T-helper 9 cell (primary cell): ENCODE data around the gene KLC1.
"Not testable (repeated sequence)": the region's sequence is repeated elsewhere in the genome, so short reads cannot be mapped to it uniquely, and the experiment has no call there.

ENCODE experiments used
- DNase-seq: peaks from one replicate; pipeline ENCODE4 v3.0.0-alpha.2; 2020

Gene KLC1

GRCh38 chr14:103662591-103662990 lies 33.6 kb downstream of the KLC1 start:
- no peak for DNase-seq

- DNase-seq, result no peak
Measured at GRCh38 chr14:103663506-103663905, 34.5 kb downstream of the KLC1 start.

- no peak for DNase-seq
Measured at GRCh38 chr14:103667671-103668070, 38.7 kb downstream of the KLC1 start.

- DNase-seq, result no peak
Measured at GRCh38 chr14:103668117-103668516, 39.1 kb downstream of the KLC1 start.

GRCh38 chr14:103669370-103669769 lies 40.4 kb downstream of the KLC1 start:
- no peak for DNase-seq

GRCh38 chr14:103671911-103672310 lies 42.9 kb downstream of the KLC1 start:
- no peak for DNase-seq

- no peak for DNase-seq
Measured at GRCh38 chr14:103675957-103676356, 46.9 kb downstream of the KLC1 start.

GRCh38 chr14:103676881-103677675 lies 48.1 kb downstream of the KLC1 start:
- no peak for DNase-seq

GRCh38 chr14:103679351-103679750 lies 50.3 kb downstream of the KLC1 start:
- no peak for DNase-seq

GRCh38 chr14:103680491-103681231 lies 51.6 kb downstream of the KLC1 start:
- no peak for DNase-seq

GRCh38 chr14:103683139-103683538 lies 54.1 kb downstream of the KLC1 start:
- no peak for DNase-seq

GRCh38 chr14:103684471-103684870 lies 55.5 kb downstream of the KLC1 start:
- DNase-seq, result no peak

- DNase-seq, result no peak
Measured at GRCh38 chr14:103684871-103685270, 55.9 kb downstream of the KLC1 start.

- DNase-seq, result no peak
Measured at GRCh38 chr14:103685276-103686211, 56.5 kb downstream of the KLC1 start.

GRCh38 chr14:103686831-103687485 lies 57.9 kb downstream of the KLC1 start:
- no peak for DNase-seq

GRCh38 chr14:103687712-103688111 lies 58.7 kb downstream of the KLC1 start:
- no peak for DNase-seq

GRCh38 chr14:103688441-103688840 lies 59.4 kb downstream of the KLC1 start:
- DNase-seq, result no peak

- DNase-seq, result no peak
Measured at GRCh38 chr14:103688906-103689902, 60.2 kb downstream of the KLC1 start.

- no peak for DNase-seq
Measured at GRCh38 chr14:103690332-103690731, 61.3 kb downstream of the KLC1 start.

GRCh38 chr14:103691655-103692054 lies 62.6 kb downstream of the KLC1 start:
- not testable (repeated sequence) for DNase-seq

- DNase-seq, result no peak
Measured at GRCh38 chr14:103692159-103692558, 63.1 kb downstream of the KLC1 start.
